Glutamatergic neuron (in vitro differentiated cells): Measurements from ENCODE around the gene TFCP2. TPM values are rescaled to one million over a fixed set of nuclear protein-coding genes. Genes with fewer than 3 reads are reported as not detected.

ENCODE experiments used
- DNase-seq: peaks from one replicate; pipeline ENCODE4 v3.0.0; 2022
- H3K27ac Mint-ChIP-seq: one replicate; pipeline ENCODE4 v1.8.0; 2020; ENCODE audit warnings: mild to moderate bottlenecking, mixed read lengths, inconsistent platforms; ENCODE audit not compliant: unreplicated experiment
- H3K27me3 Mint-ChIP-seq: one replicate; pipeline ENCODE4 v1.8.0; 2020; ENCODE audit warnings: mild to moderate bottlenecking, moderate library complexity, mixed read lengths, inconsistent platforms; ENCODE audit not compliant: unreplicated experiment
- H3K36me3 Mint-ChIP-seq: one replicate; pipeline ENCODE4 v1.8.0; 2020; ENCODE audit warnings: mild to moderate bottlenecking, mixed read lengths, inconsistent platforms; ENCODE audit not compliant: unreplicated experiment
- H3K4me1 Mint-ChIP-seq: one replicate; pipeline ENCODE4 v1.8.0; 2020; ENCODE audit warnings: mild to moderate bottlenecking, low read depth, mixed read lengths, inconsistent platforms; ENCODE audit not compliant: unreplicated experiment
- H3K4me3 Mint-ChIP-seq: one replicate; pipeline ENCODE4 v1.8.0; 2020; ENCODE audit warnings: mild to moderate bottlenecking, mixed read lengths, inconsistent platforms; ENCODE audit not compliant: unreplicated experiment
- H3K9me3 Mint-ChIP-seq: one replicate; pipeline ENCODE4 v1.8.0; 2020; ENCODE audit warnings: mild to moderate bottlenecking, moderate library complexity, mixed read lengths, inconsistent platforms; ENCODE audit not compliant: unreplicated experiment
- CTCF ChIP-seq: fragments of 200-600 bp; sonication (generic); IDR thresholded peaks from one replicate; pipeline ENCODE4 v1.5.0; 2021; ENCODE audit not compliant: partially characterized antibody, unreplicated experiment
- total RNA-seq: library from RNA; stranded (reverse); fragmentation: NEBNext Ultra II Directional; extraction: Animal tissue kit (Norgen Biotek cat#: 25700); gene quantifications from one replicate; pipeline ENCODE4 v1.2.1, GENCODE V29; 2021; ENCODE audit not compliant: unreplicated experiment

Gene TFCP2
- total RNA-seq, 1 donor from 2014 or later, result 21.7 TPM

GRCh38 chr12:51132693-51133092 lies 40.2 kb downstream of the TFCP2 start:
- no peak for TF ChIP-seq CTCF
- Mint-ChIP-seq H3K27ac (no peak overlapping the region), H3K4me1 (no peaks in the 10 kb centered on the region), H3K9me3 (peaks cover 2% of the 10 kb centered on the region), H3K36me3 (no peaks in the 10 kb centered on the region), H3K4me3 (no peak overlapping the region), H3K27me3 (no peaks in the 10 kb centered on the region)
- DNase-seq, result no peak

DNA sequence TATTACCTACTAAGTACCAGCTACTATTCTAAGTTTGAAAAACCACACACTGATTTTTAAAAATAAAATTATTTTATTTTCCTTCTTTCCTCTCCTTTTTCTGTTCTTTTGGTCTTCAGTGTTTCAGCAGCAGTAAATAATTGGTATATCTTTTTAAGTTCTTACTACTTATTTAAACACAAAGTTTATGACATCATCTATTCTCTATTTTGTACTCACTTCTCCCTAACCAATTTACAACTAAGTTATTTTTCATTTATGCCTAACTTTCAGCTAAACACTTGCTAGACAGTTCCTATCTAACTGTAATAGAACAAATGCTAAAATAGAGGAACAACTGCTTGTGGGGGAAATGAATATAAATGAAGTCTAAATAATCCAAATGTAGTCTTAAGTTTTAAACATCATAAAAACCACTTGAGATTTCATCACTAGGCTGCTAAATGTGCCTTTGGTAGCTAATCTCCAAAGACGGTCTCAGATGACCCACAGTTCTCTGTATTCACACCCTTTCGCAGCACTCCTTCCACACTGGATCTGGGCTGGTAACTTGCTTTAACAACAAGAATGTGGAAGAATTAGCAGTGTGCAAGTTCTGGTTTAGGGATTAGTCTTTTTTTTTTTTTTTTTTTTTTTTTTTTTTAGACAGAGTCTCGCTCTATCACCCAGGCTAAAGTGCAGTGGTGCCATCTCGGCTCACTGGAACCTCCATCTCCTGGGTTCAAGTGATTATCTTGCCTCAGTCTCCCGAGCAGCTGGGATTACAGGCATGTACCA lies 41.0 kb downstream of the TFCP2 start:
- Mint-ChIP-seq H3K27me3 (no peaks in the 10 kb centered on the region), H3K9me3 (peaks cover 2% of the 10 kb centered on the region), H3K27ac (no peak overlapping the region), H3K4me3 (no peak overlapping the region), H3K4me1 (no peaks in the 10 kb centered on the region), H3K36me3 (no peaks in the 10 kb centered on the region)
- TF ChIP-seq CTCF, result no peak
- DNase-seq, result no peak

- peaks cover 2% of the 10 kb centered on the region for H3K9me3 Mint-ChIP-seq
- H3K27me3 Mint-ChIP-seq, result no peaks in the 10 kb centered on the region
- DNase-seq, result no peak
- TF ChIP-seq CTCF, result no peak
- peaks cover 3% of the 10 kb centered on the region for H3K4me1 Mint-ChIP-seq
- H3K27ac Mint-ChIP-seq, result no peak overlapping the region
- no peak overlapping the region for H3K4me3 Mint-ChIP-seq
- no peaks in the 10 kb centered on the region for H3K36me3 Mint-ChIP-seq
Observed at GRCh38 chr12:51128919-51129318, 44.0 kb downstream of the TFCP2 start.

GRCh38 chr12:51127050-51127729 lies 45.7 kb downstream of the TFCP2 start:
- no peaks in the 10 kb centered on the region for H3K36me3 Mint-ChIP-seq
- no peak for DNase-seq
- no peak for TF ChIP-seq CTCF
- peaks cover 2% of the 10 kb centered on the region for H3K9me3 Mint-ChIP-seq
- H3K4me3 Mint-ChIP-seq, result no peak overlapping the region
- no peak overlapping the region for H3K27ac Mint-ChIP-seq
- peaks cover 3% of the 10 kb centered on the region for H3K4me1 Mint-ChIP-seq
- no peaks in the 10 kb centered on the region for H3K27me3 Mint-ChIP-seq

- Mint-ChIP-seq H3K4me1 (peaks cover 3% of the 10 kb centered on the region), H3K4me3 (no peak overlapping the region), H3K27me3 (no peaks in the 10 kb centered on the region), H3K9me3 (peaks cover 2% of the 10 kb centered on the region), H3K36me3 (no peaks in the 10 kb centered on the region), H3K27ac (no peak overlapping the region)
- DNase-seq, result no peak
- TF ChIP-seq CTCF, result no peak
Observed at GRCh38 chr12:51126297-51126696, 46.6 kb downstream of the TFCP2 start.
